ENCODE results near the gene TMOD1. TPM values are rescaled to one million over a fixed set of nuclear protein-coding genes. Genes with fewer than 3 reads are reported as not detected.

TMOD1 gene
- total RNA-seq, 2 experiments from 2014 or later, result 1.5 to 1.8 TPM

- Mint-ChIP-seq H3K4me1 (peaks cover 1% of the 10 kb centered on the region), H3K36me3 (ENCODE audit: low read depth) (peaks cover 2% of the 10 kb centered on the region), H3K27ac (no peak overlapping the region), H3K27me3 (peaks cover 3% of the 10 kb centered on the region), H3K4me3 (no peak overlapping the region), H3K9me3 (peaks cover 1% of the 10 kb centered on the region)
- ChIA-PET CTCF (no interaction called here), POLR2A (no interaction called here)
- DNase-seq, result no peak
These were observed 90.1 kb downstream of the TMOD1 start for GRCh38 chr9:97591535-97591934.

- Mint-ChIP-seq H3K27me3 (peaks cover 3% of the 10 kb centered on the region), H3K36me3 (ENCODE audit: low read depth) (peaks cover 2% of the 10 kb centered on the region), H3K9me3 (peaks cover 1% of the 10 kb centered on the region), H3K4me3 (no peak overlapping the region), H3K4me1 (peaks cover 1% of the 10 kb centered on the region), H3K27ac (no peak overlapping the region)
- DNase-seq, result no peak
- CTCF ChIA-PET, result no interaction called here
- POLR2A ChIA-PET, result no interaction called here
These were observed 90.7 kb downstream of the TMOD1 start for GRCh38 chr9:97592126-97592525.

- DNase-seq, result no peak
- no peak overlapping the region for H3K4me3 Mint-ChIP-seq
These were observed 92.5 kb downstream of the TMOD1 start for GRCh38 chr9:97593960-97594359.

GRCh38 chr9:97594381-97594921 is 93.0 kb downstream of the TMOD1 start:
- H3K4me1 Mint-ChIP-seq, result peaks cover 8% of the 10 kb centered on the region
- H3K27me3 Mint-ChIP-seq, result peaks cover 3% of the 10 kb centered on the region
- no peak for DNase-seq
- no peaks in the 10 kb centered on the region for H3K9me3 Mint-ChIP-seq
- no peaks in the 10 kb centered on the region for H3K36me3 Mint-ChIP-seq (ENCODE audit: low read depth)
- POLR2A ChIA-PET, result no interaction called here
- CTCF ChIA-PET, result interaction anchor here (0.5 to 1.0 kb wide), 2 partner anchors 35 to 121 kb away, joined by 3 to 8 read pairs; no protein-coding TSS in a partner anchor
- no peak overlapping the region for H3K27ac Mint-ChIP-seq
- H3K4me3 Mint-ChIP-seq, result no peak overlapping the region

More at GRCh38 chr9:97593960-97594359, 92.5 kb downstream of the TMOD1 start:
- Mint-ChIP-seq H3K4me1 (peaks cover 8% of the 10 kb centered on the region), H3K9me3 (no peaks in the 10 kb centered on the region), H3K27me3 (peaks cover 3% of the 10 kb centered on the region), H3K27ac (no peak overlapping the region), H3K36me3 (ENCODE audit: low read depth) (no peaks in the 10 kb centered on the region)
- ChIA-PET POLR2A (no interaction called here), CTCF (interaction anchor here (1.0 kb wide), 1 partner anchor 121 kb away, joined by 3 read pairs; no protein-coding TSS in a partner anchor)

- Mint-ChIP-seq H3K4me1 (peaks cover 8% of the 10 kb centered on the region), H3K36me3 (ENCODE audit: low read depth) (peaks cover 12% of the 10 kb centered on the region), H3K27me3 (no peaks in the 10 kb centered on the region), H3K27ac (no peak overlapping the region), H3K4me3 (no peak overlapping the region), H3K9me3 (no peaks in the 10 kb centered on the region)
- DNase-seq, result no peak
- ChIA-PET CTCF (interaction anchor here (1.0 to 2.6 kb wide), 5 partner anchors 18 to 209 kb away, joined by 4 to 20 read pairs (median 6); no protein-coding TSS in a partner anchor), POLR2A (no interaction called here)
These were observed 95.4 kb downstream of the TMOD1 start for GRCh38 chr9:97596906-97597305.

GRCh38 chr9:97598461-97599288 is 97.2 kb downstream of the TMOD1 start:
- Mint-ChIP-seq H3K36me3 (ENCODE audit: low read depth) (peaks cover 20% of the 10 kb centered on the region), H3K4me1 (peaks cover 7% of the 10 kb centered on the region), H3K27me3 (no peaks in the 10 kb centered on the region), H3K27ac (no peak overlapping the region), H3K9me3 (no peaks in the 10 kb centered on the region), H3K4me3 (no peak overlapping the region)
- ChIA-PET POLR2A (interaction anchor here (1.1 to 1.5 kb wide), 2 partner anchors 35 to 130 kb away, joined by 4 to 5 read pairs; partner anchors contain the start of genes NCBP1 and TSTD2), CTCF (interaction anchor here (0.6 to 3.2 kb wide), 54 partner anchors 9 to 744 kb away, joined by 3 to 89 read pairs (median 4); partner anchors contain the start of genes NCBP1, TDRD7, TMOD1 and TRMO)
- peak; percentile 77 for DNase-seq

GRCh38 chr9:97599314-97599846 is 97.9 kb downstream of the TMOD1 start:
- Mint-ChIP-seq H3K27ac (no peak overlapping the region), H3K4me1 (peaks cover 7% of the 10 kb centered on the region), H3K27me3 (no peaks in the 10 kb centered on the region), H3K9me3 (no peaks in the 10 kb centered on the region), H3K4me3 (no peak overlapping the region), H3K36me3 (ENCODE audit: low read depth) (peaks cover 20% of the 10 kb centered on the region)
- POLR2A ChIA-PET, result interaction anchor here (1.1 to 1.5 kb wide), 2 partner anchors 34 to 130 kb away, joined by 4 to 5 read pairs; partner anchors contain the start of genes NCBP1 and TSTD2
- CTCF ChIA-PET, result interaction anchor here (0.6 to 3.2 kb wide), 43 partner anchors 9 to 745 kb away, joined by 3 to 89 read pairs (median 4); partner anchors contain the start of genes NCBP1, TDRD7, TMOD1 and TSTD2
- no peak for DNase-seq

GRCh38 chr9:97600531-97601227 is 99.2 kb downstream of the TMOD1 start:
- Mint-ChIP-seq H3K27ac (no peak overlapping the region), H3K9me3 (no peaks in the 10 kb centered on the region), H3K27me3 (no peaks in the 10 kb centered on the region), H3K4me1 (peaks cover 7% of the 10 kb centered on the region), H3K36me3 (ENCODE audit: low read depth) (peaks cover 25% of the 10 kb centered on the region), H3K4me3 (no peak overlapping the region)
- POLR2A ChIA-PET, result no interaction called here
- DNase-seq, result no peak
- CTCF ChIA-PET, result interaction anchor here (1.0 to 3.2 kb wide), 4 partner anchors 9 to 188 kb away, joined by 3 to 40 read pairs (median 8); partner anchors contain the start of gene TDRD7

- DNase-seq, result no peak
- no peak overlapping the region for H3K27ac Mint-ChIP-seq
These were observed 99.9 kb downstream of the TMOD1 start for GRCh38 chr9:97601228-97601898.

GRCh38 chr9:97602430-97602829 is 101.0 kb downstream of the TMOD1 start:
- Mint-ChIP-seq H3K4me3 (no peak overlapping the region), H3K36me3 (ENCODE audit: low read depth) (peaks cover 28% of the 10 kb centered on the region), H3K27ac (no peak overlapping the region), H3K9me3 (no peaks in the 10 kb centered on the region), H3K27me3 (no peaks in the 10 kb centered on the region), H3K4me1 (peaks cover 7% of the 10 kb centered on the region)
- ChIA-PET CTCF (interaction anchor here (1.4 to 2.0 kb wide), 2 partner anchors 134 to 190 kb away, joined by 6 to 11 read pairs; partner anchors contain the start of gene TDRD7), POLR2A (interaction anchor here (1.1 kb wide), 1 partner anchor 8 kb away, joined by 3 read pairs; no protein-coding TSS in a partner anchor)
- DNase-seq, result no peak

More at GRCh38 chr9:97601228-97601898, 99.9 kb downstream of the TMOD1 start:
- H3K4me3 Mint-ChIP-seq, result no peak overlapping the region
- POLR2A ChIA-PET, result interaction anchor here (1.1 kb wide), 1 partner anchor 9 kb away, joined by 3 read pairs; no protein-coding TSS in a partner anchor
- H3K27me3 Mint-ChIP-seq, result no peaks in the 10 kb centered on the region
- H3K9me3 Mint-ChIP-seq, result no peaks in the 10 kb centered on the region
- CTCF ChIA-PET, result interaction anchor here (0.9 to 2.0 kb wide), 4 partner anchors 10 to 189 kb away, joined by 3 to 11 read pairs (median 4); partner anchors contain the start of gene TDRD7
- H3K36me3 Mint-ChIP-seq (ENCODE audit: low read depth), result peaks cover 25% of the 10 kb centered on the region
- peaks cover 7% of the 10 kb centered on the region for H3K4me1 Mint-ChIP-seq

GRCh38 chr9:97604901-97605645 is 103.6 kb downstream of the TMOD1 start:
- DNase-seq, result no peak
- Mint-ChIP-seq H3K27me3 (no peaks in the 10 kb centered on the region), H3K36me3 (ENCODE audit: low read depth) (peaks cover 28% of the 10 kb centered on the region), H3K9me3 (no peaks in the 10 kb centered on the region), H3K4me3 (no peak overlapping the region), H3K4me1 (no peaks in the 10 kb centered on the region), H3K27ac (no peak overlapping the region)
- ChIA-PET CTCF (interaction anchor here (0.9 kb wide), 2 partner anchors 9 to 196 kb away, joined by 3 to 4 read pairs; no protein-coding TSS in a partner anchor), POLR2A (no interaction called here)

All from activated CD4-positive, alpha-beta memory T cell treated with anti-CD3 and anti-CD28 coated beads, Interleukin-2, amount 10 ng/mL, durations not matched to agents 7 days and 5 days (primary cell).